Kidney (tissue), 14 donors: ENCODE data around the gene PTPRM. TPM values are rescaled to one million over a fixed set of nuclear protein-coding genes. Genes with fewer than 3 reads are reported as not detected.
"Not testable (repeated sequence)": the region's sequence is repeated elsewhere in the genome, so short reads cannot be mapped to it uniquely, and the experiment has no call there.

Source experiments
- DNase-seq, 5 donors: peaks; one replicate each; pipeline ENCODE4 v3.0.0-alpha.2; 2013 to 2020
- FAIRE-seq: peaks from 2 replicates; lab custom pipeline; 2012; peaks lifted over from hg19 to GRCh38; lab: Jason Lieb, UNC
- H3K27ac ChIP-seq, 2 donors: one replicate each; pipeline ENCODE4 v1.7.0; 2013; ENCODE audit warnings: low read depth in 2 of 2, low read length in 2 of 2, inconsistent platforms in 1 of 2
- H3K27me3 ChIP-seq: one replicate; pipeline ENCODE4 v1.7.1; 2013; ENCODE audit warnings: low read length, inconsistent platforms; ENCODE audit not compliant: control insufficient read depth, insufficient read depth
- H3K36me3 ChIP-seq, 3 donors: one replicate each; pipeline versions ENCODE4 v1.7.0 to v1.7.1; 2013; ENCODE audit warnings: low read length in 3 of 3, control low read depth in 1 of 3, inconsistent platforms in 1 of 3; ENCODE audit not compliant: insufficient read depth in 3 of 3, control insufficient read depth in 2 of 3
- H3K4me1 ChIP-seq, 3 donors: one replicate each; pipeline versions ENCODE4 v1.7.0 to v1.7.1; 2013; ENCODE audit warnings: low read length in 3 of 3, inconsistent platforms in 1 of 3, low read depth in 1 of 3; ENCODE audit not compliant: control insufficient read depth in 2 of 3, insufficient read depth in 2 of 3
- H3K4me3 ChIP-seq, 3 donors: one replicate each; pipeline versions ENCODE4 v1.7.0 to v1.8.1; 2013; ENCODE audit warnings: low read length in 3 of 3, control low read depth in 1 of 3, inconsistent platforms in 1 of 3
- H3K9ac ChIP-seq, 3 donors: one replicate each; pipeline versions ENCODE4 v1.7.0 to v1.7.1; 2013; ENCODE audit warnings: low read length in 3 of 3, control low read depth in 1 of 3, inconsistent platforms in 1 of 3
- H3K9me3 ChIP-seq, 3 donors: one replicate each; pipeline versions ENCODE4 v1.7.0 to v1.7.1; 2013; ENCODE audit warnings: low read length in 3 of 3, control low read depth in 1 of 3, inconsistent platforms in 1 of 3; ENCODE audit not compliant: control insufficient read depth in 2 of 3, insufficient read depth in 1 of 3
- intact Hi-C: fragments of 100-400 bp; cut with DNase I; formaldehyde crosslinking; loops from one replicate; pipeline ENCODE4 v1.11.1; 2022
- polyA plus RNA-seq: library from polyadenylated mRNA; stranded (reverse); fragments of 350-450 nt; fragmentation: Illumina TruSeq; extraction: RNeasy Lipid Tissue Mini Kit (QIAGEN cat#74804); gene quantifications from one replicate; pipeline ENCODE4 v1.2.3, GENCODE V29; 2014; ENCODE audit warnings: low read depth, low replicate concordance; ENCODE audit not compliant: insufficient read depth
- total RNA-seq: library from RNA; stranded (reverse); fragmentation: NEBNext Ultra II Directional; extraction: Animal tissue kit (Norgen Biotek cat#: 25700); gene quantifications from one replicate; pipeline ENCODE4 v1.2.1, GENCODE V29; 2021
- TF ChIP-seq, protein P1 (sequence below): IDR thresholded peaks from 3 replicates; pipeline ENCODE4 v1.5.1; 2012; ENCODE audit warnings: mild to moderate bottlenecking, moderate library complexity, borderline replicate concordance; ENCODE audit not compliant: insufficient read depth; ENCODE audit errors: extremely low read depth
- donor health status: control.
- donor health status: control.
- donor health status: control.
- donor health status: control.
- donor health status: control.
- donor health status: DM: yes; HTN: yes; CAD: no.
- donor health status: Normal renal cell carcinoma (clear cell type).

PTPRM gene
- total and polyA plus RNA-seq, 2 donors from 2014 or later = 52.4 to 98.9 TPM

DNA sequence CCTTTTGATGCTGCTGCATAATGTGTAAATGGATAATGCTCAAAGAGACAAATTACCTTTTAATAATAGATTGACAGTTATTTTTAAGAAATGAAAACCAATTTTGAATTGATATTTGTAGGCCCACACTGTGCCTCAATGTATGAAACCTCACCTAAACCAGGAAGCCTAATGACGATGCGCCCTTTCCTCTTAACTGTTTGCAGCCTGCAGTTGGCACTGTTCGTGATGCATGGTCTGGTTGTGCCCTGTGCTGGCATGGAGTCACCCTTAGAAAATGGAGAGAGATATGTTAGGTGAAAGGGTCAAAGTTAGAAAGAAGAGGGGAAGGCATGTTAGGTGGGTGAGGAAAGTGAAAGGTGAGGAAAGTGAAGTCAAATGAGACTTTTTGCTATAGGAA lies 390.2 kb downstream of the PTPRM start:
- Histone ChIP-seq H3K4me3 (no peak overlapping the region), H3K9ac (no peak overlapping the region), H3K4me1 (peaks cover 0 to 6% (median 4%) of the 10 kb centered on the region in 3 donors), H3K36me3 (peaks cover 0 to 5% (median 0%) of the 10 kb centered on the region in 3 donors), H3K27ac (no peak overlapping the region), H3K27me3 (no peaks in the 10 kb centered on the region), H3K9me3 (no peaks in the 10 kb centered on the region)
- intact Hi-C loops = no loop called here
- no peak for DNase-seq
- TF ChIP-seq, protein P1, sequence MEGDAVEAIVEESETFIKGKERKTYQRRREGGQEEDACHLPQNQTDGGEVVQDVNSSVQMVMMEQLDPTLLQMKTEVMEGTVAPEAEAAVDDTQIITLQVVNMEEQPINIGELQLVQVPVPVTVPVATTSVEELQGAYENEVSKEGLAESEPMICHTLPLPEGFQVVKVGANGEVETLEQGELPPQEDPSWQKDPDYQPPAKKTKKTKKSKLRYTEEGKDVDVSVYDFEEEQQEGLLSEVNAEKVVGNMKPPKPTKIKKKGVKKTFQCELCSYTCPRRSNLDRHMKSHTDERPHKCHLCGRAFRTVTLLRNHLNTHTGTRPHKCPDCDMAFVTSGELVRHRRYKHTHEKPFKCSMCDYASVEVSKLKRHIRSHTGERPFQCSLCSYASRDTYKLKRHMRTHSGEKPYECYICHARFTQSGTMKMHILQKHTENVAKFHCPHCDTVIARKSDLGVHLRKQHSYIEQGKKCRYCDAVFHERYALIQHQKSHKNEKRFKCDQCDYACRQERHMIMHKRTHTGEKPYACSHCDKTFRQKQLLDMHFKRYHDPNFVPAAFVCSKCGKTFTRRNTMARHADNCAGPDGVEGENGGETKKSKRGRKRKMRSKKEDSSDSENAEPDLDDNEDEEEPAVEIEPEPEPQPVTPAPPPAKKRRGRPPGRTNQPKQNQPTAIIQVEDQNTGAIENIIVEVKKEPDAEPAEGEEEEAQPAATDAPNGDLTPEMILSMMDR = no peak
- FAIRE-seq = no peak

DNA sequence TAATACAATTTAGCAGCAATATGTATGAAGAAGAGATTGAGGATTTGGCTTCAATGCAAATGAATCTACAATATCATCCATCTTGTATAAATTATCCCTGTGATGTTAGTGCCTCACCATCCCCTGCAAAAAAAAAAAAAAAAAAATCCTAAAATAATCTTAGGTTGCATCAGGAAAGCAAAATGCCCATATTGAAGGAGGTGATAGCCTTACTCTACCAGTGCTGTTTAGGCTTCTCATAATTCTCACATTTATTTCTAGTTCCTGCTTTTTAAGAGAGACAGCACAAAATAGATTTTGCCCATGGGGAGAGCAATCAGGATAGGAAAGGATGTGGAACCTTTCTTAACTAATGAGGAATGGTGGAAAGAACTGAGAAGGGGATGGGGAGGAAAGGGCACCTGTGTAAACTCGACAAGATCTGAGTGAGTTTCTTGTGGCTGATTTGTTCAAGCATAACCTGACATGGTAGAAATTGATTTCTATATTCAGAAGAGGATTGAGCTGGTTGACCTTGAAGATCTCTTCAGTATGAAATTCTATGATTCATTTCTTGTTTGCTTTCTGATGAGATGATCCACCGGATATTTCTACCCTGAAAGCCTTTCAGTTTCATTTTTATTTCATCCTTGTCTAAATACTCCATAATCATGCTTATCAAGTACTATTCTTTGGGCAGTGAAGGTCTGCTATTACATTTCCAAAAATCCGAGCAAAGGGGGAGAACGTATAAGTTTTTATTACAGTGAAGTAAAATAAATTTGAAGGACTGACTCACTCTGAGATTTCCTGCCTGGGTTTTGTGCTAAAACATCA lies 391.2 kb downstream of the PTPRM start:
- DNase-seq = no peak
- Histone ChIP-seq H3K9me3 (no peaks in the 10 kb centered on the region), H3K27ac (no peak overlapping the region), H3K27me3 (no peaks in the 10 kb centered on the region), H3K36me3 (peaks cover 0 to 5% (median 0%) of the 10 kb centered on the region in 3 donors), H3K4me3 (no peak overlapping the region), H3K9ac (no peak overlapping the region), H3K4me1 (peaks cover 0 to 3% (median 2%) of the 10 kb centered on the region in 3 donors)
- TF ChIP-seq, protein P1 = no peak
- intact Hi-C loops = no loop called here
- FAIRE-seq = no peak

DNA sequence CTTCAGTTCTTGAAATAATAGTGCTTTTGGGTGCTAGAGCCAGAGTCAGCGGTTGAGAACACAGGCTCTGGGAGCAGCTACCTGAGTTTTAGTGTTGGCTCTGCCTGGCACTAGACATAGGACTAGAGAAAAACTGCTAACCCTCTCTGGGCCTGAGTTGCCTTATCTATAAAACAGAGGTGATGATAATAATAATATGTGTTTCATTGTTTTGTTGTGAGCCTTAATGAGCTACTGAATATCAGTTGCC lies 391.7 kb downstream of the PTPRM start:
- TF ChIP-seq, protein P1 = no peak
- Histone ChIP-seq H3K27ac (no peak overlapping the region), H3K9me3 (no peaks in the 10 kb centered on the region), H3K4me1 (peaks cover 0 to 4% (median 0%) of the 10 kb centered on the region in 3 donors), H3K4me3 (no peak overlapping the region), H3K27me3 (no peaks in the 10 kb centered on the region), H3K9ac (no peak overlapping the region), H3K36me3 (peaks cover 0 to 5% (median 0%) of the 10 kb centered on the region in 3 donors)
- DNase-seq (no peak), FAIRE-seq (no peak)
- intact Hi-C loops = no loop called here

DNA sequence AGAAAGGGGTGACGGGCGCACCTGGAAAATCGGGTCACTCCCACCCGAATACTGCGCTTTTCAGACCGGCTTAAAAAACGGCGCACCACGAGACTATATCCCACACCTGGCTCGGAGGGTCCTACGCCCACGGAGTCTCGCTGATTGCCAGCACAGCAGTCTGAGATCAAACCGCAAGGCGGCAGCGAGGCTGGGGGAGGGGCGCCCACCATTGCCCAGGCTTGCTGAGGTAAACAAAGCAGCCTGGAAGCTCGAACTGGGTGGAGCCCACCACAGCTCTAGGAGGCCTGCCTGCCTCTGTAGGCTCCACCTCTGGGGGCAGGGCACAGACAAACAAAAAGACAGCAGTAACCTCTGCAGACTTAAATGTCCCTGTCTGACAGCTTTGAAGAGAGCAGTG lies 399.6 kb downstream of the PTPRM start:
- H3K9ac ChIP-seq, H3K4me1 ChIP-seq, DNase-seq, H3K27me3 ChIP-seq, intact Hi-C loops, H3K4me3 ChIP-seq, H3K9me3 ChIP-seq, H3K36me3 ChIP-seq, FAIRE-seq, H3K27ac ChIP-seq: not testable (repeated sequence)
